Mesendoderm (in vitro differentiated cells): ENCODE data around the gene JMJD1C.
A peak's percentile ranks its signal among the peaks of the same experiment; 100 is the strongest.
"Not testable (repeated sequence)": the region's sequence is repeated elsewhere in the genome, so short reads cannot be mapped to it uniquely, and the experiment has no call there.

Experiments used
- DNase-seq: peaks from one replicate; pipeline ENCODE4 v3.0.0; 2013
- H2AK5ac ChIP-seq: 2 replicates; pipeline ENCODE4 v1.6.1; 2013; ENCODE audit warnings: low read length, inconsistent platforms
- H2BK120ac ChIP-seq: 2 replicates; pipeline ENCODE4 v1.6.1; 2013; ENCODE audit warnings: low read depth, mild to moderate bottlenecking, low read length, moderate library complexity, mixed read lengths
- H2BK15ac ChIP-seq: replicated peaks from 2 replicates; pipeline ENCODE4 v1.6.1; 2013; ENCODE audit warnings: low read depth, mild to moderate bottlenecking, moderate library complexity
- H2BK5ac ChIP-seq: 2 replicates; pipeline ENCODE4 v1.6.1; 2013; ENCODE audit warnings: low read length, inconsistent platforms
- H3K18ac ChIP-seq: 2 replicates; pipeline ENCODE4 v1.6.1; 2013; ENCODE audit warnings: mild to moderate bottlenecking, low read length, mixed read lengths
- H3K23ac ChIP-seq: one replicate; pipeline ENCODE4 v1.6.1; 2013; ENCODE audit warnings: low read length
- H3K27ac ChIP-seq: 2 replicates; pipeline ENCODE4 v1.5.1; 2013; ENCODE audit warnings: low read depth, mild to moderate bottlenecking, inconsistent platforms, low read length, moderate library complexity
- H3K27me3 ChIP-seq: 2 replicates; pipeline ENCODE4 v1.6.1; 2013; ENCODE audit warnings: low read length, control low read depth, mild to moderate bottlenecking, inconsistent platforms; ENCODE audit not compliant: insufficient read depth, poor library complexity
- H3K36me3 ChIP-seq: 2 replicates; pipeline ENCODE4 v1.6.1; 2013; ENCODE audit warnings: low read length, inconsistent platforms; ENCODE audit not compliant: control insufficient read depth, insufficient read depth
- H3K4ac ChIP-seq: one replicate; pipeline ENCODE4 v1.6.1; 2013; ENCODE audit warnings: low read depth, mild to moderate bottlenecking, low read length, moderate library complexity
- H3K4me1 ChIP-seq: 2 replicates; pipeline ENCODE4 v1.6.1; 2013; ENCODE audit warnings: low read depth, low read length, inconsistent platforms; ENCODE audit not compliant: control insufficient read depth
- H3K4me2 ChIP-seq: 2 replicates; pipeline ENCODE4 v1.6.1; 2013; ENCODE audit warnings: low read length
- H3K4me3 ChIP-seq: 2 replicates; pipeline ENCODE4 v1.5.1; 2013; ENCODE audit warnings: mild to moderate bottlenecking, low read length
- H3K56ac ChIP-seq: one replicate; pipeline ENCODE4 v1.6.1; 2013; ENCODE audit warnings: low read length
- H3K79me1 ChIP-seq: 2 replicates; pipeline ENCODE4 v1.6.1; 2013; ENCODE audit warnings: low read length, inconsistent platforms
- H3K79me2 ChIP-seq: 2 replicates; pipeline ENCODE4 v1.6.1; 2013; ENCODE audit warnings: mild to moderate bottlenecking, low read length; ENCODE audit not compliant: control insufficient read depth, insufficient read depth
- H3K9ac ChIP-seq: 2 replicates; pipeline ENCODE4 v1.6.1; 2013; ENCODE audit warnings: low read length, inconsistent platforms
- H4K5ac ChIP-seq: one replicate; pipeline ENCODE4 v1.6.1; 2013; ENCODE audit warnings: low read length
- H4K8ac ChIP-seq: one replicate; pipeline ENCODE4 v1.6.1; 2013; ENCODE audit warnings: low read depth, mild to moderate bottlenecking, control low read depth, low read length, moderate library complexity
- WGBS: extraction: QIAGEN DNeasy Blood & Tissue Kit; methylation state at CpG from one replicate; pipeline ENCODE4 v1.1.7; 2013; ENCODE audit warnings: low lambda C conversion rate, missing lambda C conversion rate; ENCODE audit not compliant: insufficient coverage; ENCODE audit errors: extremely low coverage; 5-methylcytosine and 5-hydroxymethylcytosine counted together

Gene JMJD1C

GRCh38 chr10:63496561-63496960, 30.8 kb upstream of the JMJD1C start:
- Histone ChIP-seq H4K8ac (no peak overlapping the region), H3K27me3 (no peaks in the 10 kb centered on the region), H3K4ac (no peak overlapping the region), H3K9ac (no peak overlapping the region), H2BK5ac (no peak overlapping the region), H3K4me3 (no peak overlapping the region), H3K36me3 (no peaks in the 10 kb centered on the region), H3K27ac (no peak overlapping the region), H3K18ac (no peak overlapping the region), H3K56ac (no peak overlapping the region), H3K23ac (no peak overlapping the region), H3K4me1 (no peaks in the 10 kb centered on the region), H2BK120ac (no peak overlapping the region), H3K79me2 (peaks cover 18% of the 10 kb centered on the region), H3K4me2 (no peak overlapping the region), H3K79me1 (peaks cover 6% of the 10 kb centered on the region), H4K5ac (no peak overlapping the region), H2BK15ac (no peak overlapping the region), H2AK5ac (no peak overlapping the region)
- no peak for DNase-seq
- WGBS = no CpG with 5 or more reads among the region's 1 CpG

GRCh38 chr10:63494951-63495350, 29.2 kb upstream of the JMJD1C start:
- no peak overlapping the region for H3K4ac ChIP-seq
- DNase-seq = peak; percentile 75
- H4K5ac ChIP-seq = no peak overlapping the region
- WGBS = no CpG with 5 or more reads among the region's 2 CpGs
- H3K27me3 ChIP-seq = no peaks in the 10 kb centered on the region
- H3K27ac ChIP-seq = no peak overlapping the region
- H4K8ac ChIP-seq = no peak overlapping the region
- H3K79me2 ChIP-seq = peaks cover 20% of the 10 kb centered on the region
- H3K18ac ChIP-seq = no peak overlapping the region
- H3K4me3 ChIP-seq = no peak overlapping the region
- H2BK5ac ChIP-seq = no peak overlapping the region
- H3K79me1 ChIP-seq = peaks cover 9% of the 10 kb centered on the region
- no peak overlapping the region for H3K4me2 ChIP-seq
- H2BK120ac ChIP-seq = no peak overlapping the region
- H2BK15ac ChIP-seq = no peak overlapping the region
- H3K4me1 ChIP-seq = no peaks in the 10 kb centered on the region
- no peaks in the 10 kb centered on the region for H3K36me3 ChIP-seq
- H2AK5ac ChIP-seq = no peak overlapping the region
- H3K9ac ChIP-seq = no peak overlapping the region
- no peak overlapping the region for H3K23ac ChIP-seq
- no peak overlapping the region for H3K56ac ChIP-seq

- DNase-seq = no peak
- H3K27me3 ChIP-seq = no peaks in the 10 kb centered on the region
- H4K8ac ChIP-seq = no peak overlapping the region
- no peak overlapping the region for H2AK5ac ChIP-seq
- H3K36me3 ChIP-seq = no peaks in the 10 kb centered on the region
- no peak overlapping the region for H3K18ac ChIP-seq
- no peak overlapping the region for H3K4me3 ChIP-seq
- peaks cover 26% of the 10 kb centered on the region for H3K79me2 ChIP-seq
- H3K27ac ChIP-seq = no peak overlapping the region
- H3K9ac ChIP-seq = no peak overlapping the region
- no peak overlapping the region for H2BK5ac ChIP-seq
- H3K23ac ChIP-seq = no peak overlapping the region
- 100% methylated on average over 1 of the region's 4 CpGs for WGBS
- H3K79me1 ChIP-seq = peaks cover 11% of the 10 kb centered on the region
- no peaks in the 10 kb centered on the region for H3K4me1 ChIP-seq
- no peak overlapping the region for H3K4me2 ChIP-seq
- no peak overlapping the region for H3K56ac ChIP-seq
- peak overlapping the region; percentile 16 for H3K4ac ChIP-seq
- no peak overlapping the region for H2BK15ac ChIP-seq
- H4K5ac ChIP-seq = no peak overlapping the region
- no peak overlapping the region for H2BK120ac ChIP-seq
Measured at GRCh38 chr10:63493004-63493403, 27.2 kb upstream of the JMJD1C start.

GRCh38 chr10:63492317-63492690, 26.5 kb upstream of the JMJD1C start:
- H3K36me3 ChIP-seq, H3K9ac ChIP-seq, H4K8ac ChIP-seq, H3K27me3 ChIP-seq, H3K4ac ChIP-seq, H2BK120ac ChIP-seq, DNase-seq, H2AK5ac ChIP-seq, H3K23ac ChIP-seq, H3K18ac ChIP-seq, H2BK5ac ChIP-seq, H3K27ac ChIP-seq, H3K4me1 ChIP-seq, H2BK15ac ChIP-seq, H3K4me2 ChIP-seq, H4K5ac ChIP-seq, H3K4me3 ChIP-seq: not testable (repeated sequence)
- peaks cover 12% of the 10 kb centered on the region for H3K79me1 ChIP-seq
- peaks cover 27% of the 10 kb centered on the region for H3K79me2 ChIP-seq
- no CpG with 5 or more reads among the region's 6 CpGs for WGBS
- H3K56ac ChIP-seq = peak overlapping the region; percentile 57

GRCh38 chr10:63491588-63492316, 26.0 kb upstream of the JMJD1C start:
- no CpG with 5 or more reads among the region's 8 CpGs for WGBS
- H3K4me1 ChIP-seq = peaks cover 4% of the 10 kb centered on the region
- no peak overlapping the region for H2BK120ac ChIP-seq
- H2BK15ac ChIP-seq = no peak overlapping the region
- H4K5ac ChIP-seq = no peak overlapping the region
- no peak overlapping the region for H3K18ac ChIP-seq
- peak; percentile 67 for DNase-seq
- H3K4me3 ChIP-seq = no peak overlapping the region
- no peak overlapping the region for H2BK5ac ChIP-seq
- no peak overlapping the region for H3K4ac ChIP-seq
- no peak overlapping the region for H2AK5ac ChIP-seq
- no peak overlapping the region for H3K4me2 ChIP-seq
- no peaks in the 10 kb centered on the region for H3K36me3 ChIP-seq
- no peak overlapping the region for H3K27ac ChIP-seq
- H3K23ac ChIP-seq = no peak overlapping the region
- H3K27me3 ChIP-seq = no peaks in the 10 kb centered on the region
- no peak overlapping the region for H3K9ac ChIP-seq
- no peak overlapping the region for H3K56ac ChIP-seq
- peaks cover 29% of the 10 kb centered on the region for H3K79me2 ChIP-seq
- H4K8ac ChIP-seq = no peak overlapping the region
- H3K79me1 ChIP-seq = peaks cover 12% of the 10 kb centered on the region

GRCh38 chr10:63489838-63490237, 24.1 kb upstream of the JMJD1C start:
- Histone ChIP-seq H3K9ac (no peak overlapping the region), H3K18ac (no peak overlapping the region), H3K27ac (no peak overlapping the region), H3K4me1 (peaks cover 11% of the 10 kb centered on the region), H3K4me3 (no peak overlapping the region), H3K36me3 (no peaks in the 10 kb centered on the region), H2BK5ac (no peak overlapping the region), H3K79me2 (peaks cover 30% of the 10 kb centered on the region), H3K23ac (no peak overlapping the region), H3K4me2 (no peak overlapping the region), H2BK120ac (no peak overlapping the region), H3K27me3 (no peaks in the 10 kb centered on the region), H4K8ac (no peak overlapping the region), H3K4ac (no peak overlapping the region), H4K5ac (no peak overlapping the region), H2BK15ac (no peak overlapping the region), H3K79me1 (peaks cover 15% of the 10 kb centered on the region), H2AK5ac (no peak overlapping the region), H3K56ac (no peak overlapping the region)
- DNase-seq = no peak
- no CpG with 5 or more reads among the region's 3 CpGs for WGBS
